Measurements from ENCODE around the gene CFAP65.

The CFAP65 gene

DNA sequence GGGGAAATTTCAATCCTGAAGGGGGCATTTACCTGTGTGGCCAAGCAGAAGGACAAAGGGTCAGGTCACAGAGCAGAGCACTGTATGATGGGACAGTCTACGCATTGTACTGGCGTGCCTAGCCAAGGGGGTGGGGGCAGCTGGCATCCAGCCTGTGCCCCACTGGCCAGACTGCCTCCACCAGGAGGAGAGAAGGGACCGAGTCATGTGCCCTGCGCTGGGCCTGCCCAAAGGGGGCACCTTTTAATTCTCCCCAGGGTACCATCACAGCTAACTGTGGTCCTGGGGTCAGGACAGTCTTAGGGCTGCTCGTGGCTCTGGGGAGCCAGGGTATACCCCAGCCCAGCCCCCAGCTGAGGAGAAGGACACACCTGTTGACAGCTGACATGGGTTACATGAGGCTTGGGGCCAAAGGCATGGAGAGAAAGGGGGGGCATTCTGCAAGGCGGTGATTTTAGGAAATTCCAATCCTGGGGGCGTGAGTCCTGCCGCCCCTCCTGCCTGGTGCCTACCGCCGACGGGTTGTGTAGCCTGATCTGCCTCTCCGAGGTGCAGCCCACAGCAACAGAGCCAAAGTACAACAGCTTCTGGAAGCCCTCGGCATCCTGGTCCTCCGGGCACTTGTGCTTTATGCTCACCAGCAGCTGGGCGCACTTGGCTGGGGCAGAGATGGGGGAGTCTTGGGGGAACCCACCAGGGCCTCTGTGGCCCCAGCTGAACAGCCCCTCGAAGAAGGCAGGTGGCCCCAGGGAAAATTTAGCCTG lies 11.0 kb downstream of the CFAP65 start:
- no peak for DNase-seq (ENCODE audit: low read depth)

DNA sequence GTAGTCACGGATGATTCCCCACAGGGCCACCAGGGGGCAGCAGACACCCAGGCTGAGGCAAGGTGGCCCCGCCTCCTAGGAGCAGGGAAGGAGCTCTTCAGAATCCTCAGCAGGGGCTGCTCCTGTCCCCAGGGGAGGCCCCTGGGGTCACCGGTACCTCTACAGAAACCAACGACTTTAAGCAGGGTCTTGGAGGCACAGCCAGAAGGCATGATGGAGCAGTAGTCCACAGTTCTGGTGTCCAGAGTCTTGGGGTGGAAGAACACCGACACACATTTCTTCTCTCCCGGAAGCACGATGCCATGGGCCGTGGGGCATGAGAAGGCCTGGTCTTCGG lies 11.5 kb downstream of the CFAP65 start:
- peak; percentile 64 for DNase-seq (ENCODE audit: low read depth)

DNA sequence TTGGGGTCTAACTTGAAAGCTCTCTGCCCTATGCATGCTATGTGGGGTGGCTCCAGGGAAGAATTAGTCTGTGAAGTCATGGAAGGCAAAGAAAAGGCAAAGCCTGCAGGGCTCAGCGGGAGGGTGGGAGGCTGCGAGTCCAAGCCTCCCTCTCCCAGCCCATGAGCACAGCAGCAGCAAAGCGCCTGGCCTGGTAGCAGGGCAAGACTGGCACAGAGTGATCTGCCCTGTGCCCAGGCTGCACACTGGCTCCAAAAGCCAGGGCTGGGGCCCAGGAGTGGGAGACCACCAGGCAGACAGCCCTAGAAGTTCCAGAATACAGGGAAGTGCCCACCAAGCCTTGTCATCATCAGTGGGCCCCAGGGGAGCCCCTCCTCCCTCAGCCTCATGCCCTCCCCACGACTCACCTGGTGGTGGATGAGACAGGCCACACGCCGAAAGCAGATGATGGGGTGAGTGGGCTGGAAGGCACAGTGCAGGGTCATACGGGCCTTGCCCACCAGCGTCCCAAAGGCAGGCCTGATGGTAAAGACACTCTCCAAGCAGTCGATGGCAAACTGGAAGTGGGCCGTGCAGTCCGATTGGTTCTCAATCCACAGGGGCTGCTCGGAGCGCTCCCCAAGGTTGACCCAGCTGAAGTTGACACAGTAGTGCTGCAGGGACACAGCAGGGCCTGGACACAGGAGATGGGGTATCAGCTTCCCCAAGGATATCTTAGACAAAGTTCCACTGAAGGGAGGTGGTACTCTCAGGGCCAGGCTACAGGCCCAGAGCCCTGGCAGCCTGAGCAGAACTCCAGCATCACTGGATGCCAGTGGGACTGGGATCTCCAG lies 12.1 kb downstream of the CFAP65 start:
- DNase-seq (ENCODE audit: low read depth), result no peak

DNA sequence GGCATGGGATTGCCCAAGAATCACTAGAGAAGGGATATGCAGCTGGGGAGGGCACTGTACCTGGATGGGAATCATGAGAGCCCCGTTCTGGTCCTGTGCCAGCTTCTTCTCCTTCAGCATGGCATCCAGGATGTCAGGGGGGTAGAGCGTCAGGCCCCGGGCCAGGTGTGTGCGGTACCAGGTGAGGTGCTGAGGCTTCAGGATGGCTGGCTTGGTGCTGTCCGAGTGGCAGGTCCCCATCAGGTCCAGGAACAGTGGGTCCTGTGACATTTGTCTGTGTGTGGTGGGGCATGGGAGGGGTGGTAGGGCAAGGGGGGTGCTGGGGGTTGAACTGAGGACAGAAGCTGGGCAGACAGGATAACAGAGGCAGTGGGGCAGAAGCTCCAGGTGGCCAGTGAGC lies 13.2 kb downstream of the CFAP65 start:
- DNase-seq (ENCODE audit: low read depth), result no peak

DNA sequence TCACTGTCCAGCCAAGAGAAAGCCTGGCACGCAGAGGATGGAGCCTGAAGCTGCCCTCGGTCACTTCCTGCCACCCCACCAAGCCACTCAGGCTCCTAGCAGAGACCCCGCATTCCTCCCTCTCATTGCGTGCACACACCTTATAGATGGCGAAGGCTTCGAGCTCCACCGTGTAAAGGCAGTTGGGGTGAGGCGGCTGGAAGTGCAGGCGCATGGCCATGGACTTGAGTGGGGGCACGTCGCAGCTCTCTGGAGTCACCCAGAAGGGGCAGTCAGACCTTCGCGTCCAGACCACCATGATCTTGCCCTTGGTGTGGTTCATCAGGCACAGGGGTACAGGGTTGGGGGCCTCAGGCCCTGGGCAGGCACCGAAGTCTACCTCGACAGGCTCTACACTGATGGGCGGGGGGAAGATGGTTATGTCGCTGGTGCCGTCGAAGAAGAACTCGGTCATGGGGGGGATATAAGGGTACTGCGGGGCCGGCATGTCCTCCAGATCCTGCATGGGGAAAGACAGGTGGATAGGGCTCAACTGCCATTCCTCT lies 13.7 kb downstream of the CFAP65 start:
- DNase-seq (ENCODE audit: low read depth), result no peak

DNA sequence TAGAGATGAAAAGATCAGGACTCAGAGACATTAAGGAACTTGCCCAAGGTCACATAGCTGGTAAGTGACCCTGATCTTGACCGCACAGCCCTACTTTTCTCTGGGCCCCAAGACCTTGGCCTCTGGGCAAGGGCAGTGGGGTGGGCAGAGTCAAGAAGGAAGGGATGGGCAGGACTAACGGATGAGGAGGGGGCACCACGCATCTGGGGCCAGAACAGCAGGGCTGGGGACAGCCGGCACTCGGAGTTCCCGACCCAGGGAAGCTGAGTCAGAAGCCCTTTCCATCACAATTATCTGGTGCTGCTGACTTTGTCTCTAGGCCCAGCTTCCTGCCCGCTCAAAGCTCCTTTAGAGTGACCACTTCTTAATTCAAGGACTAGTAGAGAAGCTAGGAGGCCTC lies 14.4 kb downstream of the CFAP65 start:
- no peak for DNase-seq (ENCODE audit: low read depth)

DNA sequence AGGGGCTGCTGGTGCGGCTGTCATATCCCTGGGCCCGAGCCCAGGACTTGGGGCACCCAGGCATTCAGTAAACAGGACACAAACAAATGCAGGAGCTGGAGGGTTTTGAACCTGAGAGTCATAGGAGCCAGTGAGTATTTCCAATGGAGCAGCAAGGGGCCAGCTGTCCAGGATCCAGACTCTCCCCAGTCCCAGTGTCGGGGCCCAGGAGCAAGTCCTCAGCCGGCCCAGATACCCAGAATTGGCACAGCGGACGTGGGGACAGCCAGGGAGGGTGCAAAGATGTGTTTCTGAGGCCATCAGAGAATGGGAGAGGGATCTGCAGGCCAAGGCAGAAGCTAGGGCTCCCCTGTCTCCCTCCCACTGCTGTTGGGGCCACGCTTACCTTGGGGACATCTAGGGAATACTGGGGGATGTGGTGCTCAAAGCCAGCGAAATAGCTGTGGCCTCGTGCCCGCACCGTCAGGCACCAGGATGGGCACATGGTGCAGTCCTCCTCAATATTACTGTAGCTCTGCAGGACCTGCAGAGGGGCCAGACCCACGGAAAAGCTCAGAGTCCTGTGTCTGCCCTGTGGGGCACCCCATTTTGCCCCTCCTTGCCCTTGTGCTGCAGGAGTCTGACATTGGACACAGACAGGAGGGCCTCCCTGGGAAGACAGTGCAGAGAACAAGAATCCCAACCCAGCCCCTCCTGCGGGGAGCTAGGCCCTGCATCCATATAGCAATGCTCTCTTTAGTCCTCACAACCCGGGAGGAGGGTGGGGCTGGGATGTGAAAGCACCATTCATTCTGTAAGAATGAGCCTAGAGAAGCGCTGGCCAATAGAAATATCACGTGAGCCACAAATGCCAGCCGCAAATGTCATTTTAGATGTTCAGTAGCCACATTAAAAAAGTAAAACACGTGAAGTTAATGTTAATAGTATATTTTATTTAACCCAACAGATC lies 15.4 kb downstream of the CFAP65 start:
- no peak for DNase-seq (ENCODE audit: low read depth)

DNA sequence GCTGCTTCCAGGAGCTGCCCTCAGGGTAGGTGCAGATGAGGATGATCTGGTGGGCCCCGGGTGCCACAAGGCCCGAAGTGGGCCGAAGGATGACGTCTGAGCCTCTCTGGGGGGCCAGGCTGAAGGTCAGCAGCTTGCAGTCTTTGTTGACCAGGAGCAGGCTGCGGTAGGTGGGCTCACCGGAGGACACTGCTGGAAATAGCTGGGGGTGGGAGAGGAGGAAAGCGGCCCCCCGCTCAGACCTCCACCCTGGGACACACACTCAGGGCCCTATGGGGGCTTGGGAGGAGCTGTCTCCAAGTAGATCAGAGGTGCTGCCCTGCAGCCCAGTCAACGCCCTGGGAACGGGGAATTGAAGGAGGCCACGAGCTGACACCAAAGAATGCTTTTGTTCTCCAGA lies 17.3 kb downstream of the CFAP65 start:
- no peak for DNase-seq (ENCODE audit: low read depth)

DNA sequence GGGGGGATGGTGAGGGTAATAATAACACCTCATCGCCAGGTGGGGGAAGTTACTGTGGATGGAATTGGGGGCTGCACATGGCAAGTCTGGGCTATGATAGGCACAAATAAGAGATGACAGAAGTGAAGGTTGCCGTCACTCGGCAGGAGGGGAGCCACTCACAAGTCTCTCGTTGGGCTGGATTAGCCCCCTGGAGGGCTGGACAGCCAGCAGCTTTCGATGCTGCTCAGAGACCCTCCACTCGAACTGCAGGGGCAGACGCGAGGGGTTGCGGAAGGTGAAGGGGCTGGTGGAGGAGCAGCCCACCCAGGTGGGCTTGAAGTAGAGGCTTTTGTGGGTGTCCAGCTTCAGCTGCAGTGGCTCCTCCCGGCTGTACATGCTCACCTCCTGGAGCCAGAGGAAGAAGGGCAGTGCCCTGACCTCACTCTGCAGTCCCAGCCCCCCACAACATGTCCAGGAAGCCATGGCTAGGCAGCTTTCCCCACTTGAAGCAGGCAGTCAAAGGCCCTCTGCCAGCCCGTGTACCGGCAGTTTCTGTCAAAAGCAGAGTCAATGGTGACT lies 18.2 kb downstream of the CFAP65 start:
- DNase-seq (ENCODE audit: low read depth), result no peak

DNA sequence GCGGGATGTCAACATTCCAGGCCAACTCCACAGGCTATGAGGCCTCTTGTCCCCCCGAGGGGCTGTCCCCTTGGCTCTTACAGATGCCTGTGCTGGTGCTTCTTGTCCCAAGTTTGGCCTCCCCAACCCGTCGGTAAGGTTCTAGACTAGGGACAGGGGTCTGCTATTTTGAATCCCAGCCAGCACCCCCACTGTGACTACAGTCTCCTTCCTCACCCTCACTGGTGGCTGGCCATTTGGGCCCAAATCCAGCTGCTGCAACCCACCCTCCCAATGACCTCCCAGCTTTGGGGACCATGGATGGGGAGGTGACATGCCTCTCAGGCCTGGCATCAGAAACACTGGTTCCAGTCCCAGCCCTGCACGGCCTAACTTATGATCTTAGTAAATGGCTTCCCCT lies 18.7 kb downstream of the CFAP65 start:
- no peak for DNase-seq (ENCODE audit: low read depth)

DNA sequence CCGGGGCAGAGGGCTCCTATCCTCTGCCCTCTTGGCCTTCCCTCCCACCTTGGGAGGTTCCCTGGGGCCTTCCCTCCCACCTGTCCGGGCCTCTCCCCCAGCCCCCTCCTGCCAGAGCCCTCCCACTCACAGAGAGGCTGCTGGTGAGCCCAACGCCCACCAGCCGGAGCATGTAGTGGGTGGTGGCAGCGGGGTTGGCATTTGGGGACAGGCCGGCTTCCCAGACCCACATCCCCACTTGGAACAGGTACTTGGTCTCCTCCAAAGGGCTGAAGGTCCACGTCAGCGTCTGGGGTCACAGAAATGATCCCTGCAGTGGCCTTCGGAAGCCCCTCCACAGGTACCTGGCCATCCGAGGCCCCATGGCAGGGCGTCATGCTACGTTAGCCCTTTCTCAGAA lies 19.3 kb downstream of the CFAP65 start:
- DNase-seq (ENCODE audit: low read depth), result no peak

DNA sequence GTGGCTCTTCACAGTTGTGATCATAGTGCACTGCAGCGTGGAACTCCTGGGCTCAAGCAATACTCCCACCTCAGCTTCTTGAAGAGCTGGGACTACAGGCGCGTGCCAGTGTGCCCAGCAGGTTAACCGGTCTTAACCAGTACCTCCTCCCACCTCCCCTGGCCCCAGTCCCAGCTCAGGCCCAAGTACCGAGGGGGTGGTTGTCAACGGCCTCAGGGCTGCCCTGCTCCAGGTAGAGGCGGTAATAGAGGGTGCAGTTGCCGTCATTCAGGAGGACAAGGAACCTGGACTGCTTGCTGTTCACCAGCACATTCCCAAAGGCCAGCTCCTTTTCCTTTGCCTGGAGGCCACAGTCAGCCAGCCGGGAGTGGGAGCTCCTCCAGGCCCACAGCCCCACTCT lies 19.7 kb downstream of the CFAP65 start:
- no peak for DNase-seq (ENCODE audit: low read depth)

DNA sequence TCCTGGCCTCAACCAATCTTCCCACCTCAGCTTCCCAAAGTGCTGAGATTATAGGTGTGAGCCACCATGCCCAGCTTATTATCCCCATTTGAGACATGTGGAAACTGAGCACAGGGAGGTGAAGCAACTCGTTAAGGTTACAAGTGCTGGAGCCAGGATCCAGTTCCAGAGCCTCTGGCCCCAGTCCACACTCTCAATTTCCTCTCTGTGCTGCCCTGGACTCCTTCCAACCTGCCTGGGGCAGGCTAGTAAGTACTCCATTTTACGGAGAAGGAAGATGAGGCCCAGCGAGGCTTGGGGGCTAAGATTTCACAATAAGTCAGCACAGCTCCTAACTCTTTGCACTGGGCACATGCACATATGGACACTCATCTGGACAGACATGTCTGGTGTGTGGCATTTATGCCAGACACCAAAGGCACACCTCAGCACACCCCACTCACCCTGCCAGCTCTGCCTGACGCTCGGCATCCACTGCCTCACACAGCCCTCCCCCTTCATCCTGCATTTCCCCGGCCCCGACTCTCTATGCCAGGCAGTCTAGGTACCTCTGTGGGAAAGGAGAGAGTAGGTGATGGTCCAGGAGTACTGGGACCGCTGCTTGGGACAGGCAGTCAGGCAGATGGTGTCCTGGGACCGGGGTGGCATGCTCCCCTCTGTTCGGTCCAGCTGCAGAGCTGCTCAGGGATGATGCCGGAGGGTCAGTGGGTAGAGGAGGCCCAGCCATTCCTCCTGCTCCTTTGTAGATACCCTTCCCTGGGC lies 20.5 kb downstream of the CFAP65 start:
- peak; percentile 19 for DNase-seq (ENCODE audit: low read depth)

DNA sequence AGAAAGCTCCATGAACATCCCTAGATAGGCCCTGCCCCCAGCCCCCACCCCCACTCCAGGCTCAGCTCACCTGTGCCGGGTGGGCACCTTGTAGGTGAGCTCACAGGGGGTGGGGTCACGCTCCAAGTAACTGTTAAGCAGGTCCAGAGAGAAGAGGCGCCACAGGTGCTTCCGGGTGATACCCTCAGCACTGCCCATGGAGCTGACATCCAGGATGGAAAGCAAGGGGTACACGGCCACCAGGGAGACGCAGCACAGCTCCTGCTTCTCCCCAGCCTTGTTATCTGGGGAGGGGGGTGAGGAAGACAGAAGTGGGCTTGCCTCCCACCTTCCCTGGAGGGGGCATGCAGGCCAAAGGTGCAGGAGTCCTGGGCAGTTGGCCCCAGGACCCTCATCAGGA lies 21.9 kb downstream of the CFAP65 start:
- no peak for DNase-seq (ENCODE audit: low read depth)

DNA sequence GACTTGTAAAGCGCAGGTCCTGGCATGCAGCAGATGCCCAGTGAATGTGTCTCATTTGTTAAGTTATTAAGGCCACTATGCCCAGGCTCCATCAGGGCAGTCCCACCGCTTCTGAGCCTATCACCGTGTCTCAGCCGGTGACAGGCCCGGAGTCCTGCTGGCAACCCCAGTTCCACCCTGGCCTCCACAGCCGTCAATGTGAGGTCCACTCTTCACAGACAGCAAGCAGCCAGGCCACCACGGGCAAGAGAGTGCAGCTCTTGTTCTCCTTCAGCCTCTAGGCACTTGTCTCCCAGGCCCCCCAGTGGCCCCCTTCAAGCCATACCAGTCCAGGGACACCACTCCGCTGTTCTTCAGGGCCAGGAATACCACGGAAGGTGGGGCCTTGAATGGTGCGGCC lies 22.6 kb downstream of the CFAP65 start:
- DNase-seq (ENCODE audit: low read depth), result no peak

DNA sequence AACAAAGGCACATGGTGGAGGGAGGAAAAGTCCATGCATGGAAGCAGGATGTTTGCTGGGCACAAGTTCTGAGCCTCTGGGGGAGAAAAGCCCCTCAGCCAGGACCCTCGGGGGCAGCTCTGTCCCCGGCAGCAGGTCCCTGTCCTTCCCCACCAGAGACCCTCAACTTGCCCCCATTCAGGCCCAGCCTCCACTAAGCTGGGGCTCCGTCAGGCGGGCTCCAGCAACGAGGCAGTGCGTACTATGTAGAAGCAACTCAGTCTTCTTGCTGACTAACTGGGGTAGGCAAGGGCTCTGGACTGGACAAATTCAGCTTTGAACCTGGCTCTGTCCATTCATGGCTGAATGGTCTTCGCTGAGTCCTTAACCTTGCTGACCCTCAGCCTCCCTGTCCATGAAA lies 23.0 kb downstream of the CFAP65 start:
- no peak for DNase-seq (ENCODE audit: low read depth)

DNA sequence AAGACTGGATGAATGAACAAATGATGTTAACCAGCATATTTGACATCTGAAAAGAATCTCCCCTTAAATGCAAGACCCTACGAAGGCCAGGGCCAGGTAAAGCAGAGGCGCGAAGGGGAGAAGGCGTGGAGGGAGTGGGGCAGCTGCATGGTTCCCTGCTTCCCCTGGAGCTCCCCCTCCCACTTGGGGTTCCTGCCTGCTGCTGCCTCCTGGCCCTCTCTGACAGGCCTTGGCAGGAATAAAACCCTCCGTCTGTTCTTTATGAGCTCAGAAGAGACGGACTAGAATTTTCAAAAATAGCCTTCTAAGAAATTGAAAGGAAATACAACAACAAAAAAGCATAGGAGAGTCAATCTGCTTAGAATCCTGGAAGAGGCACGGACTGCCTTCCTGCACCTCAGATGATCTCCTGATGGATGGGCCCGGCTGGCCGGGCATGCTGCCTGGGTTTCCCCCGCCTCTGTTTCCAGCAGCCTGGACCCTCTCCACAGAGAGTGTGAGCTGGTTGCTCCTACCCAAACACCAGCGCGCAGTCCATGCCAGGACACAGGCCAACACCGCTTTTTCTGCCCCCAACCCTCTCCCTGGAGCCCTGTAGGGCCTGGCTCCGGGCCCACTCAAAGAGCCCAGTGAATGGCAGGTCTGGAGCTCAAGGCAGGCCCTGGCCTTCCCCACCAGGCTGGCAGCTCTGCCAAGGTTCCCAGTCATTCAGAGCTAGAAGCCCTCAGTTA lies 23.9 kb downstream of the CFAP65 start:
- DNase-seq (ENCODE audit: low read depth), result no peak

DNA sequence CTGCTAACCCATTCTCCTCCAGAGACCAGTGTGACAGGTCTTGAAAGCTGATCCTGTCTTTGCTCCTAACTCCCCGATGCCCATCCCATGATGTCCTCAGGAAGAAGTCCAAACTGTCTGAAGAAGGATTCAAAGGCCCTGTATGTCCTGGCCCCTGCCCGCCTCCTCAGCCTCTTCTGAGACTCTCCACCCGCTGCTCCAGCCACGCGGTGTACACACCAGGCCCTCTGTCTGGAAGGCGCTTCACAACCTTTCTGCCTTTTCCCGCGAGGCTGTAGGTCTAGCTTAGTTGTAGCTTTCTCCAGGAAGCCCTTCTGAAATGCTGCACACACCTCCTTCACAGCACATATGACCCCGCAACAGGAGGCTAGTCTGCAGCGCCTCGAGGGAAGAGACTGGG lies 24.6 kb downstream of the CFAP65 start:
- no peak for DNase-seq (ENCODE audit: low read depth)

DNA sequence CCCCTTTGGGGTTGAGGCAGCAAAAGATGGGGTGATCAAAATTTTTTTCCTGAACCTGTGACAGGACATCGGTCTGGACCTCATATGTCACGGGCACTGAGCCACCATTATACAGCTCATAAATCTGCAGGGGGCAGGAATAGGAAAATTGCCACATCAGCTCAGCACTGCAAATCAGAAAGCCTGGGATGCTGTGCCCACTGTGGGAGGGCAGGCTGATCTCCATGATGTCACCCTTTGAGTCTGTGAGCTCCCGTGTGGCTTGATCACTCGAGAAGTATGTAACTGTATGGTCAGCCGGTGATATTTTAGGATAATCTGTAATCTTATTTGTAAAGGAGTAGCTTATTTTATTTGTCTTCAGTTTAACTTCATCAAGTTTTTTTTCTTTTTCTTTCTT lies 30.4 kb downstream of the CFAP65 start:
- DNase-seq (ENCODE audit: low read depth), result no peak

DNA sequence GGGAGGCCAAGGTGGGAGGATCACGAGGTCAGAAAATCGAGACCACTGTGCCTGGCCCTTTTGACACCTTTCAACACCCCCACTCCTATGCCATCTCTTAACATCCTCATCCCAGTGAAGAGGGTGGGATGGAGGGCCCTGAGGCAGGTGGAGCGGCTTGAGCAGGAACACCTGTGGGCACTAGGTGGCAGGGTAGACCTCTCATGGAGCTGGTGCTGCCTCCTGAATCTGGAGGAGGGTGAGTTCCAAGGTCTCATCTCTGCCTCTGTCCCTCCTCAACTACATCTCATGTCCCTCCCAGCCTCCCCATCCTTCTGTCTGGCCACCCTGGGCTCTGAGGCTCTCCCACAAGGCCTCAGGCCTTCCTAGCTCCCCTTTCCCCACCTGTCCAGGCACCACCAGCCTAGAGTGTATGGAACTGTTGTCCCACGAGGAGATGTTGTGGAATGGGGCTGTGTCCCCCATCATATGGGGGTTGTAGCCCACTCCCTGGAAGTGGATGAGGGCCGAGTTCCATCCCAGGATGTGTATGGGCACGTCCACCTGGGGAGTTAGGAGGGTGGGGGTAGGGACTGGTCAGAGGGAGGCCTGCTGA lies 31.1 kb downstream of the CFAP65 start:
- DNase-seq (ENCODE audit: low read depth), result no peak

Data from iris pigment epithelial cell (primary cell).